Stomach smooth muscle (tissue), 2 donors: ENCODE measurements around the gene SPATA33.

Experiments used
- H3K27ac ChIP-seq: one replicate; pipeline ENCODE4 v1.7.0; 2013; ENCODE audit warnings: mild to moderate bottlenecking, low read length, inconsistent platforms
- H3K27me3 ChIP-seq, 2 donors: one replicate each; pipeline ENCODE4 v1.7.0; 2013; ENCODE audit warnings: low read length in 2 of 2; ENCODE audit not compliant: insufficient read depth in 2 of 2, control insufficient read depth in 1 of 2
- H3K36me3 ChIP-seq, 2 donors: one replicate each; pipeline ENCODE4 v1.7.0; 2013; ENCODE audit warnings: low read length in 2 of 2; ENCODE audit not compliant: control insufficient read depth in 2 of 2, insufficient read depth in 2 of 2
- H3K4me1 ChIP-seq: one replicate; pipeline ENCODE4 v1.7.0; 2013; ENCODE audit warnings: low read length; ENCODE audit not compliant: control insufficient read depth, insufficient read depth
- H3K4me3 ChIP-seq, 2 donors: one replicate each; pipeline ENCODE4 v1.7.0; 2013; ENCODE audit warnings: low read length in 2 of 2
- H3K9ac ChIP-seq, 2 donors: one replicate each; pipeline ENCODE4 v1.7.0; 2013; ENCODE audit warnings: low read length in 2 of 2, mild to moderate bottlenecking in 1 of 2
- H3K9me3 ChIP-seq, 2 donors: one replicate each; pipeline ENCODE4 v1.7.0; 2013; ENCODE audit warnings: low read length in 2 of 2; ENCODE audit not compliant: control insufficient read depth in 2 of 2
- donor health status: healthy.
- donor health status: Pancreatic carcinoma.

The SPATA33 gene

GRCh38 chr16:89617036-89617435 lies 40.6 kb upstream of the SPATA33 start:
- Histone ChIP-seq H3K36me3 (no peaks in the 10 kb centered on the region), H3K9me3 (no peaks in the 10 kb centered on the region), H3K4me3 (no peak overlapping the region), H3K9ac (no peak overlapping the region), H3K4me1 (no peaks in the 10 kb centered on the region), H3K27me3 (peaks cover 22 to 27% of the 10 kb centered on the region in 2 donors), H3K27ac (no peak overlapping the region)

DNA sequence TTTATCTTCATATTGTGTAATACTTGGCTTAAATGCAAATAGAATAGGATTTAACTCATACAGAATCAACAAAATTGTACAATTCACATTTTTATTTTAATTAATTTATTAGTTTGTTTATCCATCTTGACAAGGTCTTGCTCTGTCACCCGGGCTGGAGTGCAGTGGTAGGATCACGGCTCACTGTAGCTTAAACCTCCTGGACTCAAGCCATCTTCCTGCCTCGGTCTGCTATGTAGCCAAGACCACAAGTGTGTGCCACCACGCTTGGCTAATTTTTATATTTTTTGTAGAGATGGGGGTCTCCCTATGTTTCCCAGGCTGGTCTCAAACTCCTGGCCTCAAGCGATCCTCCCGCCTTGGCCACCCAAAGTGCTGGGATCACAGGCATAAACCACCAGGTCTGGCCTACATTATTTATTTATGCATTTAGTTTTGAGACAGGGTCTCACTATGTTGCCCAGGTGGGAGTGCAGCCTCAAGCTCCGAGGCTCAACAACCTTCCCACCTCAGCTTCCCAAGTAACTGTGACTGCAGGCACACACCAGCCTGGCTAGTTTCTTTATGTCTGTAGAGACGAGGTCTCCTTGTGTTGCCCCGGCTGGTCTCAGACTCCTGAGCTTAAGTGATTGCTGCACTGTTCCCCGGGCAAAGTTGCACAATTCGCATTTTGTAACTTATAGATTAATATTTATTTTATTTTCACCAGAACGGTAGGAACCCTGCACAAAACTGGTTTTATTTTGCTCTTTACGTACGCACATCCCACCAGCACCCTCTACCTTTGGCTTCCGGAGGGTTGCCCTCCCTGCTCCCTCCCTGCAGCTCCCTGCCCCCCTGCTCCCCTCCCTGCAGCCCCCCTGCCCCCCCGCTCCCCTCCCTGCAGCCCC lies 39.3 kb upstream of the SPATA33 start:
- no peaks in the 10 kb centered on the region for H3K4me1 ChIP-seq
- no peaks in the 10 kb centered on the region for H3K9me3 ChIP-seq
- H3K4me3 ChIP-seq = no peak overlapping the region
- H3K27me3 ChIP-seq = peaks cover 13 to 28% of the 10 kb centered on the region in 2 donors
- H3K27ac ChIP-seq = no peak overlapping the region
- H3K36me3 ChIP-seq = no peaks in the 10 kb centered on the region
- no peak overlapping the region for H3K9ac ChIP-seq

DNA sequence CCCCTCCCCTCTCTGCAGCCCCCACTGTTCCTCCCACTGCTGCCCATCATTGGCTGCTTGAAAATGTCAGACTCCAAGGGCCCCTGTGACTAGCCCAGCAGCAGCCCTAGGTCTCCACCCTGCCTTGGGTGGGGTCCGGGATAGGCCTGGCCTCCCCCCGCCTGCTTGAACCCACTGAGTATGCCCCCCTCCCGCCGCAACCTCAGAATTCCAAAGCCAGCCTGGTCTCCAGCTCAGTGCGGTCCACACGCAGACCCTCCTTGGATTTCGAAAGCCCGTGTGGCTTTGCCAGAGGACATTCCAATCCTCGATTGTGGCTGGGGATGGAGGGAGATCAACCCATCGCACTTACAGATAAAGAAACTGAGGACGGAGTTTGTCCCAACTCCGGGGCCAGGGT lies 37.8 kb upstream of the SPATA33 start:
- no peak overlapping the region for H3K4me3 ChIP-seq
- no peaks in the 10 kb centered on the region for H3K9me3 ChIP-seq
- H3K9ac ChIP-seq = no peak overlapping the region
- no peak overlapping the region for H3K27ac ChIP-seq
- peaks cover 9 to 24% of the 10 kb centered on the region in 2 donors for H3K27me3 ChIP-seq
- H3K36me3 ChIP-seq = no peaks in the 10 kb centered on the region
- H3K4me1 ChIP-seq = no peaks in the 10 kb centered on the region

- no peaks in the 10 kb centered on the region for H3K9me3 ChIP-seq
- no peak overlapping the region for H3K4me3 ChIP-seq
- H3K27me3 ChIP-seq = peaks cover 6 to 21% of the 10 kb centered on the region in 2 donors
- H3K27ac ChIP-seq = no peak overlapping the region
- no peak overlapping the region for H3K9ac ChIP-seq
- H3K36me3 ChIP-seq = no peaks in the 10 kb centered on the region
- H3K4me1 ChIP-seq = no peaks in the 10 kb centered on the region
Observed at GRCh38 chr16:89620406-89620841, 37.2 kb upstream of the SPATA33 start.

GRCh38 chr16:89621136-89621697 lies 36.4 kb upstream of the SPATA33 start:
- no peaks in the 10 kb centered on the region for H3K9me3 ChIP-seq
- no peaks in the 10 kb centered on the region for H3K36me3 ChIP-seq
- H3K27ac ChIP-seq = no peak overlapping the region
- no peak overlapping the region for H3K9ac ChIP-seq
- H3K27me3 ChIP-seq = peaks cover 5 to 21% of the 10 kb centered on the region in 2 donors
- H3K4me1 ChIP-seq = no peaks in the 10 kb centered on the region
- no peak overlapping the region for H3K4me3 ChIP-seq

DNA sequence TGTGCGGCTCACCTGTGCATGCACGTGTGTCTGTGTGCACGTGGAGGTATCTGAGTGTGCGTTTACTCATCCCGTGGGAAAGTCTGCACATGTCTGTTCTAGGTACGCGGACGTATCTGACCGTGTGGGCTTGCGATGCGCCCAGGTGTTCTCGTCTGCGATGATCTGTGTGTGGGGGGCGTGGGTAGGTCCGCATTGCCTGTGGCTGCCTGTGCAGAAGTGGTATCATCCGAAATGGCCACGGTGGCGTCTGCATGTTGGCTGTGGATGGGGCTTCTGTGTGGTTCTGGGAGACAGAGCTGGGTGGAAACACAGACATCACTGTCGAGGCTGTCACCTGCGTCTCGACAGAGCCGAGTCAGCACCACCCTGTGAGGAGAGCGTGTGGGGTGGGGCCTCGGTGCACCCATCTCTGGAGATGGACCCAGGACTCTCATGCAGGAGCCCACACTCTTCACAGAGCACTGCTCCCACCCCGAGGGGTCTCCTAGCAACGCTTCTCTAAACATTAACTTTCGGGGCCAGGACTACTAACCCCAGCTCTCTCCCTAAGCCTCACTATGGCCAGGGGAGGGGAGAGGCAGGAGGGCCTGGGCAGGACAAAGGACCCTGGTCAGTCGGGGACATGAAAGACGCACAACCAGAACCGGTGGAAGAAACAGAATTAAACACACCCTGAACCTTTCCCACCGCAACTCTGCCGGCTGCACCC lies 35.8 kb upstream of the SPATA33 start:
- H3K9me3 ChIP-seq = no peaks in the 10 kb centered on the region
- H3K9ac ChIP-seq = no peak overlapping the region
- no peaks in the 10 kb centered on the region for H3K36me3 ChIP-seq
- H3K27ac ChIP-seq = no peak overlapping the region
- H3K27me3 ChIP-seq = peaks cover 5 to 21% of the 10 kb centered on the region in 2 donors
- no peak overlapping the region for H3K4me3 ChIP-seq
- no peaks in the 10 kb centered on the region for H3K4me1 ChIP-seq

- Histone ChIP-seq H3K4me3 (no peak overlapping the region), H3K9me3 (no peaks in the 10 kb centered on the region), H3K27me3 (peaks cover 5 to 21% of the 10 kb centered on the region in 2 donors), H3K4me1 (no peaks in the 10 kb centered on the region), H3K36me3 (no peaks in the 10 kb centered on the region), H3K9ac (no peak overlapping the region), H3K27ac (no peak overlapping the region)
Observed at GRCh38 chr16:89623511-89624261, 34.0 kb upstream of the SPATA33 start.

DNA sequence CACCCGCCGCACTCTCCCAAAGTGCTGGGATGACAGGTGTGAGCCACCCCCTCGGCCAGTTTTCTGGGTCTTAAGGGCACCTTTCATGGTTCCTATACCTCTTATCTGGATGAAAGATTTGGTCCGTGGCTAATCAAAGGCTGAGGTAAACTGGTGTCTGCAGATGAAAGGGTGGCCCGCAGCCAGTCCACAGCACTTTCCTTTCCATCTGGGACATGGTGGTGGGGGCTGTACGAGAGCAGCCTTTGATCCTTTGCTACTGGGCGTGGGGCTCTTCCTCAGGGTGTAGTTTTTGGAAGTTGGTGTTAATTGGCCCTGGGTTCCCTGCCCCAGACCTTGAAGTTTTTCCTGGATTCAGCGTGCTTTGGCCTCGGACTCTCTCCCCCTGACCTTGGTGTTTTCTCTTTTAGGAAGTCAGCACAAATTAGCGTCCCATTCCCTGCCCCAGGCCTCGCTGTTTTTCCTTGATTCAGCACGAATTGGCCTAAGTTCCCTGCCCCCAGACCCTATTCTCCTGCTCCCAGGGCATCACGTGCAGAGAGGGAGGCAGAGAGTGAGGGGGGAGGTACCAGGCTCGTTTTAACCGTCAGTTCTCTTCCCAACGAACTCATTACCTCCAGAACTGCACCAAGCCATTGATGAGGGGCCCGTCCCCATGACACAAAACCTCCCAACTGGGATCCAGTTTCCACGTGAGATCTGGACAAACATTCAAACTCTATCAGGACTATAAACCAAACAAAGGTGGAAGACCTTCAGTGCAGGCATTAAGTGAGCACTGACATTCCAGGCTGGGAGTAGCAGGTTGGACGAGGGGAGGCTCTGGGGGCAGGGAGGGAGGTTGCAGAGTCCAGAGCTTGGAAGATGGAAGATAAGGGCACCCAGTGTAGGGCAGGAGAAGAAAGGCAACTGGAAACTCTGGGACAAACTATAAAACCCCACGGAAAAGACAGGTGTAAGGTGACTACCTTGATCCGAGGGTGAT lies 32.6 kb upstream of the SPATA33 start:
- H3K27ac ChIP-seq = no peak overlapping the region
- H3K4me3 ChIP-seq = no peak overlapping the region
- peaks cover 5 to 21% of the 10 kb centered on the region in 2 donors for H3K27me3 ChIP-seq
- no peaks in the 10 kb centered on the region for H3K36me3 ChIP-seq
- H3K4me1 ChIP-seq = no peaks in the 10 kb centered on the region
- H3K9ac ChIP-seq = no peak overlapping the region
- H3K9me3 ChIP-seq = peaks cover 0 to 4% of the 10 kb centered on the region in 2 donors

DNA sequence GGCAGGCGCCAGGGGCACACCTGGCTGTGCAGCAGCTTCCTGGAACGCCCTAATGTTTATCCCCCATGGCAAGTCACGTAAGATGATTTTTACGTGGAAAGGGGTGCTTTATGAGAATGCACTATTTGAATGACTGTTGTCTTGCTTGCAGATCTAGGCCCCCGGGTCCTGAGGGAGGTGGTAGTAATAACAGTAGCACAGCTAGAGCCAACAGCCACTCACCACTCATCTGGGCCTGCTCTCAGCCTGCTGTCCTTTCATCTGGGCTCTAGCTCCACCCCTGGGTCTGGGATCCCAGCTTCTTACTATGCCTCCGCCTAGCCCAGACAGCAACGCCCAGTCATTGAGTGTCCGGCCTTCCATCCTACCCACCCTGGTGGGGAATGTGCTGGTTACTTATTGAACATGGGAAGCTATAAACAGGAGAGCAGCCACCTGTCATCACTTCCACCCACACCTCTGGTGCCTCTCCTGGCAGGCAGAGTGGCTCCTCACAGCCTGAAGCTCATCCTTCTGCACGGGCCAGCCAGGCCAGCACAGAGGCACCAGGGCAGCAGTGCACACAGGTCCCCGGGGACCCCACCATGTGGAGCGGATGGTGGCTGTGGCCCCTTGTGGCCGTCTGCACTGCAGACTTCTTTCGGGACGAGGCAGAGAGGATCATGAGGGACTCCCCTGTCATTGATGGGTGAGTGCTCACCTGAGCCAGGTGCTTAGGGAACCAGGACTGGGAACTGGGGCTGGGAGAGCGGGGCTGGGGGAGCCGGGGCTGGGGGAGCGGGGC lies 27.6 kb upstream of the SPATA33 start:
- no peaks in the 10 kb centered on the region for H3K36me3 ChIP-seq
- peaks cover 8 to 13% of the 10 kb centered on the region in 2 donors for H3K27me3 ChIP-seq
- H3K9ac ChIP-seq = no peak overlapping the region
- H3K9me3 ChIP-seq = peaks cover 0 to 5% of the 10 kb centered on the region in 2 donors
- H3K4me3 ChIP-seq = no peak overlapping the region
- no peaks in the 10 kb centered on the region for H3K4me1 ChIP-seq
- H3K27ac ChIP-seq = no peak overlapping the region
